DND-41 (cell line): ENCODE measurements around the gene TIMP1.

Experiments used
- ATAC-seq: fragments of 200-7000 bp; cut with Tn5 transposase; 3 replicates; pipeline ENCODE4 v1.9.1; 2021; ENCODE audit warnings: low read depth; ENCODE audit not compliant: insufficient read depth
- DNase-seq: peaks from one replicate; pipeline ENCODE4 v3.0.0-alpha.2; 2020
- H2AFZ ChIP-seq: 2 replicates; pipeline ENCODE4 v1.6.0; 2012; ENCODE audit warnings: low read depth, low read length
- H3K27ac ChIP-seq: 2 replicates; pipeline ENCODE4 v1.5.1; 2012; ENCODE audit warnings: low read length, inconsistent platforms
- H3K27me3 ChIP-seq: fragments of 200-600 bp; sonication (generic); 2 replicates; pipeline ENCODE4 v1.6.0; 2012; ENCODE audit warnings: low read length, mild to moderate bottlenecking, inconsistent platforms; ENCODE audit not compliant: insufficient read depth, poor library complexity
- H3K36me3 ChIP-seq: 2 replicates; pipeline ENCODE4 v1.5.1; 2012; ENCODE audit warnings: low read length, inconsistent platforms; ENCODE audit not compliant: insufficient read depth
- H3K4me1 ChIP-seq: 2 replicates; pipeline ENCODE4 v1.5.1; 2012; ENCODE audit warnings: mild to moderate bottlenecking, low read length; ENCODE audit not compliant: insufficient read depth
- H3K4me2 ChIP-seq: 2 replicates; pipeline ENCODE4 v1.6.0; 2012; ENCODE audit warnings: mild to moderate bottlenecking, moderate library complexity, low read length, inconsistent platforms; ENCODE audit not compliant: insufficient read depth
- H3K4me3 ChIP-seq, 2 experiments: fragments of 200-600 bp in 1 of 2; shearing (Covaris generic) in 1 of 2; 2 replicates each; pipeline ENCODE4 v1.5.1; 2012 to 2016; ENCODE audit warnings: inconsistent platforms in 2 of 2, low read length in 2 of 2, mild to moderate bottlenecking in 2 of 2, low read depth in 1 of 2, moderate library complexity in 1 of 2
- H3K79me2 ChIP-seq: 2 replicates; pipeline ENCODE4 v1.6.0; 2012; ENCODE audit warnings: low read length, inconsistent platforms; ENCODE audit not compliant: insufficient read depth
- H3K9ac ChIP-seq: 2 replicates; pipeline ENCODE4 v1.6.0; 2012; ENCODE audit warnings: low read depth, mild to moderate bottlenecking, inconsistent platforms, low read length, moderate library complexity
- H3K9me3 ChIP-seq: 2 replicates; pipeline ENCODE4 v1.5.1; 2012; ENCODE audit warnings: low read length, moderate library complexity, mild to moderate bottlenecking, inconsistent platforms; ENCODE audit not compliant: insufficient read depth, severe bottlenecking
- H4K20me1 ChIP-seq: 2 replicates; pipeline ENCODE4 v1.6.0; 2012; ENCODE audit warnings: low read length; ENCODE audit not compliant: insufficient read depth
- EZH2 ChIP-seq: IDR thresholded peaks from 3 replicates; pipeline ENCODE4 v1.6.1; 2012; ENCODE audit warnings: borderline replicate concordance, low read depth, mild to moderate bottlenecking, moderate library complexity, low read length, inconsistent platforms; ENCODE audit not compliant: severe bottlenecking
- TF ChIP-seq, protein P1 (sequence below): IDR thresholded peaks from 2 replicates; pipeline ENCODE4 v1.5.1; 2012; ENCODE audit warnings: borderline replicate concordance, low read length, moderate library complexity, mild to moderate bottlenecking; ENCODE audit not compliant: poor library complexity, severe bottlenecking; ENCODE audit errors: extremely low read depth

TIMP1 gene

DNA sequence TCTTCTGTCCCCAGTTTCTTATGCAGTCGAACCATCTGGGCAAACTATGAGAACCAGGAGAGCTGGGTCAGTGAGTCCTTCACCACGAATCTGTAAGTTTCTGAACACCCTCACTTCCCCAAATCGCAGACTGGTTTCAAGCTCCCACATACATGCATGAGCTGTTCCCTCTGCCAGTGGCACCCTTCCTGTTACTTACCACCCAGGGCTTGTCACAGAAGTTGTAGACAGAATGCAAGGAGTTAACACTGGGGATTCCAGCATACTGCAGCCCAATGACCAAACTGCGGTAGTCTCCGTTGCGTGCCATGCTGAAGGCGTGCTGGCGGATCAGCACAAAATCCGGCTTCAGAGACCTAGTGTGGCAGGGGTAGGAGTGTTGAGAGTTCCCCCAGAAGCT is 22.8 kb downstream of the TIMP1 start:
- ATAC-seq: no peak
- Histone ChIP-seq H3K4me3 (no peak overlapping the region), H3K27ac (no peak overlapping the region)

DNA sequence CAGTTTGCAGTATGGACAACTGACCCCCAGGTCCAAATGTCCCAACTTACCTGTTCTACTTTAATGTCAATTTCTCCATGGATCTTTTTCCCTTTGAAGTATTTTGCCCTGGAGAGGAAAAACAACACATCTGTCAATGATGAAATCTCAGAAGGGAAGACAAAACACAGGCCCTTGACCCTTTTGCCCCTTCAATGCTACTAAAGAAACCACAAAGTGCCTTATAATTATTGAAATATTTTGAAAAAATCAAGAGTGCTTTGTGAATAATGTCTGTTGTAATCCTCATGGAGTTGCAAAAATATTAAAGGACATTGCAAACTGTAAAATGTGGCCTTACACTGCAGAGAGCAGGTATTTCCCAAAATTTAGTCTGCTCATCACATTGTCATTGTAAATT is 24.9 kb downstream of the TIMP1 start:
- TF ChIP-seq, protein P1, sequence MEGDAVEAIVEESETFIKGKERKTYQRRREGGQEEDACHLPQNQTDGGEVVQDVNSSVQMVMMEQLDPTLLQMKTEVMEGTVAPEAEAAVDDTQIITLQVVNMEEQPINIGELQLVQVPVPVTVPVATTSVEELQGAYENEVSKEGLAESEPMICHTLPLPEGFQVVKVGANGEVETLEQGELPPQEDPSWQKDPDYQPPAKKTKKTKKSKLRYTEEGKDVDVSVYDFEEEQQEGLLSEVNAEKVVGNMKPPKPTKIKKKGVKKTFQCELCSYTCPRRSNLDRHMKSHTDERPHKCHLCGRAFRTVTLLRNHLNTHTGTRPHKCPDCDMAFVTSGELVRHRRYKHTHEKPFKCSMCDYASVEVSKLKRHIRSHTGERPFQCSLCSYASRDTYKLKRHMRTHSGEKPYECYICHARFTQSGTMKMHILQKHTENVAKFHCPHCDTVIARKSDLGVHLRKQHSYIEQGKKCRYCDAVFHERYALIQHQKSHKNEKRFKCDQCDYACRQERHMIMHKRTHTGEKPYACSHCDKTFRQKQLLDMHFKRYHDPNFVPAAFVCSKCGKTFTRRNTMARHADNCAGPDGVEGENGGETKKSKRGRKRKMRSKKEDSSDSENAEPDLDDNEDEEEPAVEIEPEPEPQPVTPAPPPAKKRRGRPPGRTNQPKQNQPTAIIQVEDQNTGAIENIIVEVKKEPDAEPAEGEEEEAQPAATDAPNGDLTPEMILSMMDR: no peak
- no peak for TF ChIP-seq EZH2

More for the DNA sequence above, 22.8 kb downstream of the TIMP1 start:
- TF ChIP-seq, protein P1: no peak
- TF ChIP-seq EZH2: no peak
- no peaks in the 10 kb centered on the region for H3K36me3 ChIP-seq
- H3K9ac ChIP-seq: no peak overlapping the region
- H2AFZ ChIP-seq: no peak overlapping the region
- H3K4me2 ChIP-seq: no peak overlapping the region
- no peaks in the 10 kb centered on the region for H3K4me1 ChIP-seq
- H4K20me1 ChIP-seq: no peaks in the 10 kb centered on the region
- H3K27me3 ChIP-seq: no peaks in the 10 kb centered on the region
- DNase-seq: no peak
- H3K9me3 ChIP-seq: no peaks in the 10 kb centered on the region
- H3K79me2 ChIP-seq: no peaks in the 10 kb centered on the region

DNA sequence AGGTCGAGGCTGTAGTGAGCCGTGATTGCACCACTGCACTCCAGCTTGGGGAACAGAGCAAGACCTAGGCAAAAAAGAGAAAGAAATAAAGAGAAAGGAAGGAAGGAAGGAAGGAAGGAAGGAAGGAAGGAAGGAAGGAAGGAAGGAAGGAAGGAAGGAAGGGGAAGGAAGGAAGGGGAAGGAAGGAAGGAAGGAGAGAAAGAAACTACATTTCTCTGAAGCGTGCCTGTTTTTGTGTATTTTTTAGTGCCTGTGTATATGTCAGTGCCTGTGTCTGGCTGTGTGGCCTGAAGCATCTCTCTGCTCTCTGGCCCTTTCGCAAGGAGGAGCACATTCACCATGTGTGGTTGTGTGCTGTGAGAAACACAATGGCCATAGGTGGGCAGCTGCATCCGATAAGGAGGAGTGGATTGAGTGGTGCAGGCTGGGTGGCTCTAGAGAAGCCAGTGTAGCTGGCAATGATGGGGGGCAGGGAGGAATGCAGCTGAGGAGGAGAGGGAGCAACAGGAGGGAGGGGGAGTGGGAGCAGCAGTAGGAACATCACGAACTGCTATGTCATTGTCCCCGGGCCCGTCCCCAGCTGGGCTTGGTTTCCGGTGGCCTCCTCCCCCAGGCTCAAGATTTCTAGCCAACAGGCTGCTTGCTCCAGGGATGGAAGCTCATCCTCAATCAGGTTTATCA is 26.0 kb downstream of the TIMP1 start:
- no peaks in the 10 kb centered on the region for H3K9me3 ChIP-seq
- H3K4me3 ChIP-seq: no peak overlapping the region
- no peak overlapping the region for H3K27ac ChIP-seq
- H3K4me1 ChIP-seq: no peaks in the 10 kb centered on the region
- H3K4me2 ChIP-seq: no peak overlapping the region
- H4K20me1 ChIP-seq: no peaks in the 10 kb centered on the region
- ATAC-seq (no peak), DNase-seq (no peak)
- no peaks in the 10 kb centered on the region for H3K36me3 ChIP-seq
- TF ChIP-seq EZH2: no peak
- TF ChIP-seq, protein P1: no peak
- no peak overlapping the region for H3K9ac ChIP-seq
- no peak overlapping the region for H2AFZ ChIP-seq
- H3K79me2 ChIP-seq: no peaks in the 10 kb centered on the region
- H3K27me3 ChIP-seq: no peaks in the 10 kb centered on the region

More for the DNA sequence above, 24.9 kb downstream of the TIMP1 start:
- Histone ChIP-seq H3K4me1 (no peaks in the 10 kb centered on the region), H4K20me1 (no peaks in the 10 kb centered on the region), H3K4me2 (no peak overlapping the region), H3K9me3 (no peaks in the 10 kb centered on the region), H3K36me3 (no peaks in the 10 kb centered on the region), H3K27ac (no peak overlapping the region), H3K27me3 (no peaks in the 10 kb centered on the region), H3K9ac (no peak overlapping the region), H3K4me3 (no peak overlapping the region), H2AFZ (no peak overlapping the region), H3K79me2 (no peaks in the 10 kb centered on the region)
- ATAC-seq: no peak
- no peak for DNase-seq

DNA sequence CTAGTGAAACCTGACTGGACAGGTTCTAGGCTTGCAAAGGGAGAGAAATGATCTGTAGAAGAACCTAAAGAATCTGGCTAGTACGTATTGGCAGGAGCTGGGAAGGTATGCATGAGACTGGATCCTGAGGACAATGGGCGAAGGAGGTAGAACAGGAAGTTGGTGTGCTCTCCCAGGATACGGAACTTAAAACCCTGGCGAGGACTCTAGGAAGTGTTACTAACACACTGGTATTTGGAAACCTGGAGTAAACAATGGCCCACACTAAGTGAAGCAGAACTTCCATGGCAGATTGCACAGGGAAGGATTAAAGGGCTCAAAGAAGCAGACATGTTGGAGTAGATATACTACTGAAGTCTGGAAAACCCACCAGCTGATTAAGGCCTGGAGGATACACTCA is 28.3 kb downstream of the TIMP1 start:
- Histone ChIP-seq H3K27me3 (no peaks in the 10 kb centered on the region), H3K79me2 (no peaks in the 10 kb centered on the region), H3K4me2 (no peak overlapping the region), H2AFZ (no peak overlapping the region), H3K9me3 (no peaks in the 10 kb centered on the region), H3K4me1 (no peaks in the 10 kb centered on the region), H3K9ac (no peak overlapping the region), H3K4me3 (no peak overlapping the region), H3K36me3 (no peaks in the 10 kb centered on the region), H3K27ac (no peak overlapping the region), H4K20me1 (no peaks in the 10 kb centered on the region)
- no peak for TF ChIP-seq EZH2
- TF ChIP-seq, protein P1: no peak
- ATAC-seq: no peak
- DNase-seq: no peak
